Amniotic stem cell (primary cell): ENCODE data around the gene ACSS2.

ENCODE experiments used
- DNase-seq: peaks from one replicate; lab custom pipeline; 2025; lab: John Stamatoyannopoulos, UW

ACSS2 gene

DNA sequence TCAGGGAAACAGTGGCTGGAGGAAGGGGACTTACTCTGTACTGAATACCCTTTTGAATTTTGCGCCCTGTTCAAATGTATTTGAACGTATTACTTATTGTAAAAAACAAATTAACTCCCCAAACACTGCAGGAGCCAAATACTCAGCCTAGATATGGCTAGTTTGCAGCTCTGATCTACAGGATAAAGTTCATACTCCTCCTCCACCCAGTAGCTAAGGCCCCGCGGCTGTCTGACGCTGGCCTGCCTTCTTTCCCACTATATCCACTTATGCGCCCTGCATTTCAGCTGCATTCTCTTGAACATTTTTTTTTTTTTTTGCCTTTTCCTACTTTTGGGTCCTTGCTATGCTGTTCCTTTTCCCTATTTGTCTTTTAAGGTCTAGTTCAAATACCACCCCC is 72.7 kb downstream of the ACSS2 start:
- no peak for DNase-seq

DNA sequence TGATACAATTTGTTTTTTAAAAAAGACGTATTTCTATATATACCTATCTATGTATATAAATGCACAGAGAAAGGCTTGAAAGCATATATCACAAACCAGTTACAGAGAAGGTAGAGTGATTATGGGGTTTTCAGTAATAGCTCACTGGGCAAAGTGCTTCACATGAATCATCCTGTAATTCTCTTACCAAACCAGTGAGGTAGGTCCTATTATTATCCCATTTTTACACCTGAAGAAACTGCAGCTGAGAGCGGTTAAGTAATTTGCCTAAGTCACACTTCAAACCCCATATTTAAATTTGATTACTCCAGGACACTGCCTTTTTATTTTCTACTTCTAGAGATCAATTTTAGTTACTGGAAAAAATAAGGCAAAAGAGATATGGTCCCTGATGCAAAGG is 74.8 kb downstream of the ACSS2 start:
- DNase-seq: no peak

DNA sequence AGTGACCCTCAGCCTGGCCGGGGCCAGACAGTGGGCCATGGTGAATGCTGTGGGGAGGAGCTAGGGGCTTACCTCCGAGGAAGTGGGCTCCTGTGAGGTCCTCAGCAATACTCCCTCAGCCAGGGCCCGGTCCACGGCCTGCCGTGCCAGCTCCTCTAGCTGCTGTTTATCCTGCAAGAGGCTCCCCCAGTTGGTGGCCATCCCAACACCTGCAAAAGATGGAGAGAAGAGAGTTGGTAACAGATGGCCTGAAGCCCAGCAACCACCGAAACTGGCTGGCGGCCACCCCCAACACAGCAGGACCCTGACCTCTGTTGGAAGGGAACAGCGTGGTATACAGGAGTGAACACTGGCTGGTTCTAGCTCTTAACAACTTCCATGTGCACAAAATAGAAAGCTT is 75.2 kb downstream of the ACSS2 start:
- no peak for DNase-seq

DNA sequence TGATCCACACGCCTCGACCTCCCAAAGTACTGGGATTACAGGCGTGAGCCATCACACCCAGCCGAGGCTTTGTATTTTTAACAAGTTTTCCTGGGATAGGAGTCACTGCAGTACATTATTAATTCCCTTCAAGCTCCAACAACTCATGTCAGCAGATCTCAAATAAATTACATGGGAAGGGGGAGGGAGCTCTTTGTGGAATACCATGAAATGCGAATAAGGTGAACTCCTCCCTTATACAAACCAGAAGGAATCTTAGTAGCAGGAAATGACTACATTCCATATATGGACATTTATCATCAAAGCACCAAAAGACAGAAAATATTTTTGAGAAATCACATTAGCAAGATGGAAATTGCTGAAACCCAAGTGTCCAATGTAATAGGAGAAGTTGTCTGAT is 76.3 kb downstream of the ACSS2 start:
- DNase-seq: no peak

DNA sequence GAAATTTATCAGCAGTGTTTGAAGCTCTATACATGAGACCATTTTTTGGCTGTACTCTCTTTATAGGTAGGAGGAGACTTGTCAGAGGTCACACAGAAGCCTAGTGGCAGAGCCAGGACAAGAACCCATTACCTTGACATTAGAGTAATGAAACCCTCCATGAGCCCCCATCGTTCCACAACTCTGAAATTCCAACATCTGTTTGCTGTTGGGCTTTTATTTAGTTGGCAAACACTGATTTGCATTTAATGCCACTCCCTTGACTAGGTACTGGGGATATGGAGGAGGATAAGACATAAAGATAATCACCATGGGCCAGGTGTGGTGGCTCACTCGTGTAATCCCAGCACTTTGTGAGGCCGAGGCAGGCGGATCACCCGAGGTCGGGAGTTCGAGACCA is 77.5 kb downstream of the ACSS2 start:
- no peak for DNase-seq

DNA sequence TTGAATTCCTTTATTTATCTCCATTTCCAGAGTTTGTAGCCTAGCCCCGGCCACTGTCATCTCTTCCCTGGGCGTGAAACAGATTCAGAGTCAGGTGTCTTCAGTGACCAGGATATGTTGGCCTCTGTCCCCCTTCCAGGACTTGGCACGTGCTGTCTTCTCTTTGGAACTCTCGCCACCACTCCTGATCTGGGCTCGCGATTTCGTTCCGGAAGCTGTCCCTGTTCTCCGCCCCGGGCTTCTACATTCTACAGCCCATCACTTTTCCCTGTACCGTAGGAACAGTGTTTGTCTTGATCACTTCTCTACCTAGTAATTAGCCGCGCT is 78.5 kb downstream of the ACSS2 start:
- DNase-seq: no peak

DNA sequence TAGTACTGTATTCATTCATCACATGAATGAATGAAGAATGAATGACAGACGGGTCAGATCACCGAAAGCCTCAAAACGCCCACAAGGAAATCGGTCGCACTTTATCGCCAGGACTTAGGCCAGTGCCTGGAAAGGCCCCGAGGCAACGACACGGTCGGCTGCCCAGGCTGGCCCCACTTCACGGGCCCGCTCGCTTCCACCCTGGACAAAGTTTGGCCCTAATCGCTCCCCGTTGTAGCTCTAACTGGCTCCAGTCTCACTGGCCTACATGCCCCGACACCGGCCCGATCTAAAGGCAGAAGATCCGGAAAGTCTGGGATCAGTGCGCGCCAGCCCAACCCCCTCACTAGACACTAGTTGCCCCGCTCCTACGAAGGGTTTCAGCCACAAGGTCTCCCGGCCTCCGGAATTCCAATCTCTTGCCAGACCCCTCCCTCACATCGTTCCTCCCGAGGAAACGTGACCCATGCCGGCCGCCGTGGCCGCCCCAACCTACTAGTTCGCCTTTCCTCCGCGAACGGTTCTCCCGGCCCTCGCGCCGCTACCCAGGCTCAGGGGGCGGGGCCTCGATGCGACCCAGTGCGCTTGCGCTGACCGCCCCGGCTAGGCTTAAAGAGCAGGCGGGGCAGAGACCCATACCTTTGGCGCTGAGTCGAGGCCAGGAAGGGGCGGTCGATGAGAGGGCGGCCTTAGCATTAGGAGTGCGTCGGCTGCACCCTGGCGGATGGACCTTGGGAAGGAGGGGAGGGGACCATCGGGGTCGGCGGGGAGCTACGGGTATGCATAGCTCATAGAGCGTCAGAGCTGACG is 79.0 kb downstream of the ACSS2 start, which contains the start of the genes GSS and MYH7B:
TSS of gene GSS (minus strand) at position 576 of the 810 bp plus-strand sequence. CDS start 3,954 bp downstream, outside the sequence.
TSS of gene MYH7B (plus strand) at position 638 of the 810 bp plus-strand sequence. CDS start 22,138 bp downstream, outside the sequence.
- DNase-seq: peak; percentile 88

DNA sequence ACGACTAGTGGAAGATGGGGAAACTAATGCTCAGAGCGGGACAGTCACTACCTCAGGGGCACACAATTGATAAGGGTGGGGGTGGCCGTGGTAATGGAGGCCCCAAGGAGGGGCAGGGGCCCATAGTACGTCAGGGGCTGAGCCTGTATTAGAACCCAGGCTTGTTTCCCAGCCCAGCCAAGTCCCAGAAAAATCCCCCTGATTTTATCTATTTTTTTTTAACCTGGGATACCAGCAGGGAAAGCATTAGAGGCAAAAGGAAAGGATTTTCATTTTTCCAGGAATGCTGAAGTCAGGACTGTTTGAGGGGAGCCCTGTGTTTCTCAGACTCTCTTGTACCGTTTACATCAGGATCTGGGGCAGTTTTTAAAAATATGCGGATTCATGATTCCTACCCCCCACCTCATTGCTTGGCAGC is 79.6 kb downstream of the ACSS2 start:
- DNase-seq: no peak

DNA sequence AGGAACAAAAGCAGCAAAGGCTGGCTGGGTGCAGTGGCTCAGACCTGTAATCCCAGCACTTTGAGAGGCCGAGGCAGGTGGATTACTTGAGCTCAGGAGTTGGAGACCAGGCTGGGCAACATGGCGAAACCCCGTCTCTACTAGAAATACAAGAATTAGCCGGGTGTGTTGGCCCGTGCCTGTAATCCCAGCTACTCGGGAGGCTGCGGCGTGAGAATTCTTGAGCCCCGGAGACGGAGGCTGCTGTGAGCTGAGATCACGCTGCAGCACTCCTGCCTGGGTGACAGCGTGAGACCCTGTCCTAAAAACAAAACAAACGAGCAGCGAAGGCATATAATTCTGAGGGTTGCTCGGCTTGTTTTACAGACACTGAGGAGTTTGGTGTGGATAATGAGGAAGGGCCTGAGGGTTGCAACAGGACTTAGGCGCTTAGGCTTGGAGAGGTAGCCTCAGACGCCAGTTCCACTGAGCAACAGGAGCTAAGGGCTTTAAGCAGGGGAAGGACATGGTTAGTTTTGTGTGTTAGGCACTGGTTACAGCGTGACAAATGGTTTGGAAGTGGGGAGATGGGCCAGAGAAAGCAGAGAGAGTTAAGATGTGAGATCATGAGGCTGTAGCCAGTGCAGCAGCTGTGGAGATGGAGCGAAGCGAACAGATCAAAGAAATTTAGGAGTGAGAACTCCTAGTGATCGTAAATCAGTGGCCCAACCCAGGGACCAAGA is 80.5 kb downstream of the ACSS2 start:
- no peak for DNase-seq

DNA sequence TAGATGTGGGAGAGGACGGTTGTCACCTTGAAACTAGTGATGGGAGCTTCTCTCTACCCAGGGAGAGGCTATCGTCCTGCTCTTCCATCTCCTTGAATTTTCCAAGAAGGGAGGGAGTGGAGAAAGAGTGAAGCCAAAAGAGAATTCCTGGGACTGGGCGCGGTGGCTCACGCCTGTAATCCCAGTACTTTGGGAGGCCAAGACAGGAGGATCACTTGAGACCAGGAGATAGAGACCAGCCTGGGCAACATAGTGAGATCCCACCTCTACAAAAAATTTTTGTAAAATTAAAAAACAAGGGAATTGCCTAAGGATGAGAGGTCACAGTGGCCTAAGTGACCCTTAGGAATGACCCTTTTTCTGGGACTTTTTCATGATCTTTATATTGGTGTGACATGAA is 88.1 kb downstream of the ACSS2 start:
- DNase-seq: no peak

DNA sequence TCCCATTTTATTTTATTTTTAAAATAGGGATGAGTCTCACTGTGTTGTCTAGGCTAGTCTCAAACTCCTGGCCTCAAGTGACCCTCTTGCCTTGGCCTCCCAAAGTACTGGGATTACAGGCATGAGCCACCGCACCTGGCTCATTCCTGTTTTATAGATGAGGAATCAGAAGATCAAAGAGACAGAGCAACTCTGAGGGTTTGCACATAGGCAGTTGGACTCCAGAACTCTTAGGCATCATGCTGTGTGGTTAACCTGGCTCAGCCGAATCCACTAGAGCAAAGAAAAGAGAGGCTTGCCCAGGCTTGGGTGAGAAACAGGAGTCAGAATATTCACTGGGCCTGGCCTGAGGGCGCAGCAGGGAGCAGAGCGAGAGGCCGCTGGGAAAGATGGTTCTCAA is 88.6 kb downstream of the ACSS2 start:
- DNase-seq: no peak

DNA sequence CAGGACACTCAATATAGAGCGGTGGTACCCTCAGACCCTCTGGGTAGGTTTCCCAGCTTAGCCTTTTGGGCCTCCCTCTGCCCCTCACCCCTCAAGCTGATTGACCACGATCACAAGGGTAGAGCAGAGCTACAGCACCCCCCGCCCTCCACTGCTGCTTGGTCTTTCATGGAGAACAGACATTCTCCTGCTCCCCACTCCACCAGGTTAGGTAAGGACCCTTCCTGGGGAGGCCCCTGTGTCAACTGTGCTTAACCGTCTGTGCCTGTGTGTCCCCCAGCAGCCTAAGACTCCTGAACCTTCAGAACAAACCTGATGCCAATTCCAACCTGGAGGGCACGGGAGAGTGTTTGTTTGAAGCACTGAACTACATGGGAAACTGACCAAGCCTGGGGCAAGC is 91.0 kb downstream of the ACSS2 start:
- no peak for DNase-seq

DNA sequence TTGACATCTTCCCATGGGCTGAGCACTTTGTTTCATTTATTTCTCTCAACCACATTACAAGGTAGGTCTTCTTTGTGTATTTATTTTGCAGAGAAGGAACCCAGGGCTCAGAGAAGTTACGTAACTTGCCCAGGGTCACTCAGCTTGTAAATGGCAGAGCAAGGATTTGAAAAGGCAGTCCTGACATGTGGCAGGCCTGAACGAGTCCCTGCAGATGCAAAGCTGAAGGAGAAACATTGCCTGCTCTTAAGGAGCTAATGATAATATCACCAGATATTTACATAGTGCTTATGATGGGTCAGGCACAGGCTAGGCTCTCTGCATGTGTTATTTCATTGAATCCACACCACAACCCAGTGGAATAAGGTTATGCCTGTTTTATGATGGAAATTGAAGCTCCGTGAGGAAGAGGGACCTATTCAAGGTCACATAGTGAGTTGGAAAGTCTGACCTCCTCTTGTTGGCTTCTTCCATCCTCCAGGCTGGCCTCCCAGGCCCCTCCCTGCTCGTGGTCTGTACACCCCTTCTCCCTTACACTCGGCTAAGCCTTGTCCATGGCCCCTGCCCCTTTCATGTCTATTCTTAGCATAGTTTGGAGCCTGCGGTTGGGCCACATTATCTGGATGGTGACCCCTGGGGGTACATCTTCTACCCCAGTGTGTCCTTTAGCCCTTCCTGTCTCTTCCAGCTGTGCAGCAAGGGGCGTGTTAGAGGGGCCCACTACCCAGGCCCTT is 91.8 kb downstream of the ACSS2 start:
- DNase-seq: no peak

DNA sequence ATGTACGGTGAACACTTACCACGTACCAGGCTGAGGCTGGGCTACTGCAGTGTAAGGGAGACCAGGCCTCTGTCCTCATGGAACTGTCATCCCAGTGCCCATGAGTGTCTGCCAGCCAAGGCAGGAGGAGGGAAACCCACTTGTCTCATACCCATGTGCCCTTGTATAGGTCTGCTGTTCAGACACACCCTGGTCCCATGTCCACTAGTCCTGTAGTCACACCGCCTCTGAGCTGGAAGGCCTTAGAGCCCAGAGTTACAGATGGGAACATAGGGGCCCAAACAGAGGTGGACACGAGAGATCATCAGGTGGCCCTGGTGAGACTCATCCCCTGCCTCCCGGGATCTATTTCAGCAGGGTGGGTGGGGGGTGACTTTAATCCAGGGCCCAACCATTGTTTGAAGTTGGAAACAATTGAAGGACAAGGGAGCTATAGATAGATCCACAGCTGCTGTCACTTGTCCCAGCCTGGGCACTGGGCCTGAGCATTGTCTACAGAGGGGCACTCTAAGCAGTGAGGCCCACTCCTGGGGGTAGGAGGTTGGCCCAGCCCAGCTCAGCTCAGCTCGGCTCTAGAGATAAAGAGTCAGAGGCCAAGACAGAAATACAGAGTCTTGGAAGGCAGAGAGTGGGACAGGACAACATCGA is 93.9 kb downstream of the ACSS2 start:
- no peak for DNase-seq

DNA sequence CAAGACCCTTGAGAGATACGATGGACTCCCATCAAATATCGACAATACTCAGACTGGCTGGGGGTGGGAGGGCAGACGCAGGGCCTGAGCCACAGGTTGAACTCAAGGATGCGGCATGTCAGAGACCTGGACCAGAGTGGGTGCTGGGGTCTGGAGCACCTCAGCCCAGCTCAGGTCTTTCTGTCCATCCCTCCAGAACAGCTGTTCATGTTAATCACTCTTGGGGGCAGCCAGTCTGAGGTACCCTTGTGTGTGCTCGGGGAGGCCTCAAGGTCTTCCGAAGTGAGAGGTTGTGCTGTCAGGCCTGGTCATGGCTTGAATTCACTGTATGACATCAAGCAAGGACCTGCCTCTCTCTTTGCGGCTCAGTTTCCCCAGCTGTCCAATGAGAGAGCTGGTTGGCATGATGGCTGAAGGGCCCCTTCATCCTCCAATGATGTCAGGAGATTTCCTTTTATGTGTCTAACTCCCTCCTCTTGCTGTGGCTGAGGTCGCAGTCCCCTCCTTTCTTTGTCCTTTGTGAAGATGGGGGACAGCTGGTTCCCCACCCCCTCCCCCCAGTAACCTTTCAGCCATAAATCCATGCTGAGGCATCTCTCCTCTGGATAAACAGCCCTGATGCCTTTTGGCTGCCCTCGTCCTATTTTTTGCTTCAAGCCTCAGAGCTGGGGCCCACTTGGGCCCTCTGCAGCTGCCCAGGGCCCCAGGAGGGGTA is 94.6 kb downstream of the ACSS2 start:
- DNase-seq: no peak

DNA sequence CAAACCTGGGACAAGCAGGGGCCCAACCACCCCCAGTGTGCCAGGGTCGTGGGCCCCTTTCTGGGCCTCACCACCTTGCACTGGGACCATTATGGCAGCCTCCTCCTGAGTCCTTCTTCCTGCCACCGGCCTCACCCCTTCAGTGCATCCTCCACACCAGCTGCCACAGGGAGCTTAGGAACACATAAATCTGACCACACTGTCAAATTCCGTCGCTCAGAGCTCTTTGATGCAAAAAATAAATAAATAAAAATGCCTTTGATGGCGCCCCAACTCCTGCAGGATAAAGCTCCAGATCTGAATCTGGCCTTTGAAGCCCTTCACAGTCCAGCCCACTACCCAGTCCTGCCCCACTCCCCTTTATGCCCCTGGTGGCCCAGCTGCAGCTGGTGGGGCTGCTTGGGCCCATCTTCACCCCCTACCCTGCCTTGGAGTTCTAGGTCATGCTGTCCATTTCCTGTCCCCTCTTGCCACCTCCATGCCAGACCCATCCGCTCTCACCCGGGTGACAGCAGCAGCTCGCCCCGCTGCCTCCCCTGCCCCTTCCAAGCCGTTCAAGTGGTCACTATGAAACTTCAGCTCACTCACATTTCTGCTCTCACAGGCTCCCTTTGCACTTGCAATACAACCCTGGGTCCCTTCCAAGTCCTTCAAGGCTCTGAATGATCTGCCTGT is 95.3 kb downstream of the ACSS2 start:
- no peak for DNase-seq

DNA sequence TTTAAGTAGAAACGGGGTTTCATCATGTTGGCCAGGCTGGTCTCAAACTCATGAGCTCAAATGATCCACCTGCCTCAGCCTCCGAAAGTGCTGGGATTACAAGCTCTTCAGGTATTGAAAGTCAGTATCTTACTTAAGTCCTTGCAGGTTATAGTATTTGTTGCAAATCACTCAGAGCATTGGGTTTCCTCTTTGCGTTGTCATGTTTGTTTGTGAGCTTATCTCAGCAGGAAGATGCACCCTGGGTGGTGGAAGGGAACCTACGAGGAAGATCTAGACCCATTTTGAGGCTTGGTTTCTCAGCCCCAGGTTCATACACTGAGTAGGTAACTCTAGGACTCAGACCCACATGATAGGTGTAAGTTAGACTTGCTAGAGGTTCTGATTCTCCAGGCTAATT is 97.8 kb downstream of the ACSS2 start:
- no peak for DNase-seq

DNA sequence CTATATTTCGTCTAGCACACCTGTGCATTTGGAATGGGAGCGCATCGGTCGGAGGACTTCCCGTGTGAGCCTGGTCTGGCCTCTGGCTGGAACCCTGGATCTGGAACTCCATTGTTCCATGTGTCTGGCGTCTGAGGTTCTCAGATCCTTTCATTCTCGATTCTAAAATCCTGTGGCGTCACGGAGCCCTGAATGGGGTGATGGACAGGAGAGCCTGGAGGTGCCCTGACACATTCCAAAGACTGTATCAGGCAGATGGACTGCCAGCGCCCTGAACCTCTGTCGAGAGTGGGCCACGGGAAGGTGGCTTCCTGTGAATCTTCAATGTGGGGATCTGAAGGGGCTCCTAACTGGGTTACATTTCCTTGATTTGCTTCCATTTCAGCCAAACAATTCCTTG is 99.9 kb downstream of the ACSS2 start:
- DNase-seq: no peak
